Liver (tissue), 9 donors: ENCODE data around the gene PDE6D. TPM values are rescaled to one million over a fixed set of nuclear protein-coding genes. Genes with fewer than 3 reads are reported as not detected.

Source experiments
- DNase-seq: peaks from one replicate; pipeline ENCODE4 v3.0.0-alpha.2; 2017; ENCODE audit warnings: low spot score
- H3K27ac ChIP-seq, 2 donors: one replicate each; pipeline ENCODE4 v1.7.0; 2013; ENCODE audit warnings: inconsistent platforms in 2 of 2, low read length in 2 of 2, control low read depth in 1 of 2, low read depth in 1 of 2, mild to moderate bottlenecking in 1 of 2
- H3K27me3 ChIP-seq, 4 donors: one replicate each; pipeline versions ENCODE4 v1.6.1 to v1.7.0; 2013; ENCODE audit warnings: low read length in 3 of 4, inconsistent platforms in 1 of 4, mild to moderate bottlenecking in 1 of 4, moderate library complexity in 1 of 4; ENCODE audit not compliant: control insufficient read depth in 4 of 4, insufficient read depth in 4 of 4
- H3K36me3 ChIP-seq, 4 donors: one replicate each; pipeline versions ENCODE4 v1.6.1 to v1.7.0; 2013; ENCODE audit warnings: low read length in 3 of 4, mild to moderate bottlenecking in 3 of 4, low read depth in 1 of 4, moderate library complexity in 1 of 4; ENCODE audit not compliant: control insufficient read depth in 4 of 4, insufficient read depth in 3 of 4
- H3K4me1 ChIP-seq, 4 donors: one replicate each; pipeline versions ENCODE4 v1.6.1 to v1.7.0; 2013; ENCODE audit warnings: low read length in 3 of 4, mild to moderate bottlenecking in 3 of 4, moderate library complexity in 1 of 4; ENCODE audit not compliant: control insufficient read depth in 4 of 4, insufficient read depth in 4 of 4
- H3K4me3 ChIP-seq, 3 donors: one replicate each; pipeline versions ENCODE4 v1.6.1 to v1.7.0; 2013; ENCODE audit warnings: low read length in 3 of 3, control low read depth in 1 of 3, low read depth in 1 of 3, mild to moderate bottlenecking in 1 of 3
- H3K9ac ChIP-seq, 2 donors: one replicate each; pipeline ENCODE4 v1.7.0; 2013; ENCODE audit warnings: low read length in 2 of 2, mild to moderate bottlenecking in 2 of 2, moderate library complexity in 2 of 2, control low read depth in 1 of 2, low read depth in 1 of 2
- H3K9me3 ChIP-seq, 4 donors: one replicate each; pipeline versions ENCODE4 v1.6.1 to v1.7.0; 2013; ENCODE audit warnings: low read length in 3 of 4; ENCODE audit not compliant: control insufficient read depth in 4 of 4
- ATF3 ChIP-seq: IDR thresholded peaks from 2 replicates; pipeline ENCODE4 v1.6.1; 2016; ENCODE audit warnings: antibody characterized with exemption
- CTCF ChIP-seq: fragments of 150-350 bp; IDR thresholded peaks from 2 replicates; pipeline ENCODE4 v1.5.1; 2017; ENCODE audit warnings: improper control_type of control experiment, low read depth, low read length; ENCODE audit not compliant: missing input control
- EGR1 ChIP-seq, 2 donors: IDR thresholded peaks; 2 replicates each; pipeline ENCODE4 v1.6.1; 2016 to 2018; ENCODE audit warnings: antibody characterized with exemption in 2 of 2, low read depth in 2 of 2
- FOXA1 ChIP-seq: IDR thresholded peaks from 2 replicates; pipeline ENCODE4 v1.6.1; 2016; ENCODE audit warnings: antibody characterized with exemption
- FOXA2 ChIP-seq: IDR thresholded peaks from 2 replicates; pipeline ENCODE4 v1.6.1; 2016; ENCODE audit warnings: antibody characterized with exemption
- GABPA ChIP-seq, 2 donors: IDR thresholded peaks in 1 of 2; conservative IDR thresholded peaks in 1 of 2; 2 replicates each; pipeline ENCODE4 v1.6.1; 2016; ENCODE audit warnings: antibody characterized with exemption in 2 of 2, mild to moderate bottlenecking in 1 of 2, moderate library complexity in 1 of 2
- HNF4A ChIP-seq, 2 donors: conservative IDR thresholded peaks; 2 replicates each; pipeline ENCODE4 v1.6.1; 2016; ENCODE audit warnings: antibody characterized with exemption in 2 of 2, mild to moderate bottlenecking in 2 of 2
- HNF4G ChIP-seq: IDR thresholded peaks from 2 replicates; pipeline ENCODE4 v1.6.1; 2016; ENCODE audit warnings: antibody characterized with exemption
- JUND ChIP-seq, 2 donors: IDR thresholded peaks; 2 replicates each; pipeline ENCODE4 v1.6.1; 2016; ENCODE audit warnings: antibody characterized with exemption in 2 of 2
- NR2F2 ChIP-seq: IDR thresholded peaks from 2 replicates; pipeline ENCODE4 v1.6.1; 2016; ENCODE audit warnings: antibody characterized with exemption
- RAD21 ChIP-seq, 2 donors: IDR thresholded peaks; 2 replicates each; pipeline ENCODE4 v1.6.1; 2016; ENCODE audit warnings: antibody characterized with exemption in 2 of 2, mild to moderate bottlenecking in 2 of 2
- REST ChIP-seq: IDR thresholded peaks from 2 replicates; pipeline ENCODE4 v1.6.1; 2016; ENCODE audit warnings: antibody characterized with exemption, mild to moderate bottlenecking
- RXRA ChIP-seq, 2 donors: IDR thresholded peaks; 2 replicates each; pipeline ENCODE4 v1.6.1; 2017 to 2018; ENCODE audit warnings: antibody characterized with exemption in 2 of 2, mild to moderate bottlenecking in 1 of 2
- SP1 ChIP-seq: IDR thresholded peaks from 2 replicates; pipeline ENCODE4 v1.6.1; 2018; ENCODE audit warnings: antibody characterized with exemption, mild to moderate bottlenecking
- TAF1 ChIP-seq: conservative IDR thresholded peaks from 2 replicates; pipeline ENCODE4 v1.6.1; 2016; ENCODE audit warnings: antibody characterized with exemption, mild to moderate bottlenecking
- YY1 ChIP-seq: IDR thresholded peaks from 2 replicates; pipeline ENCODE4 v1.6.1; 2016; ENCODE audit warnings: antibody characterized with exemption, mild to moderate bottlenecking
- ZBTB33 ChIP-seq: IDR thresholded peaks from 2 replicates; pipeline ENCODE4 v1.6.1; 2016; ENCODE audit warnings: antibody characterized with exemption
- WGBS: extraction: QIAGEN DNeasy Blood & Tissue Kit; methylation state at CpG from one replicate; pipeline ENCODE4 v1.1.7; 2013; 5-methylcytosine and 5-hydroxymethylcytosine counted together
- polyA plus RNA-seq, 2 donors: library from polyadenylated mRNA; stranded (reverse) in 1 of 2; unstranded in 1 of 2; fragments of 200-250 nt in 1 of 2; fragments of >200 nt in 1 of 2; fragmentation: Nextera tagmentation in 1 of 2; extraction: Ambion mirVana in 1 of 2; gene quantifications; one replicate each; pipeline versions ENCODE4 v1.2.1 to v1.2.3, GENCODE V29; 2013 to 2015
- total RNA-seq, 2 donors: library from RNA; depleted of rRNA; stranded (reverse); fragments of >200 nt; gene quantifications; one replicate each; pipeline ENCODE4 v1.2.3, GENCODE V29; 2014
- donor health status: healthy.
- donor health status: healthy.
- donor health status: healthy.
- donor health status: healthy.
- donor health status: healthy.

Gene PDE6D
- total and polyA plus RNA-seq, 4 donors, result 6.6 to 8.5 (median 7.0) TPM

GRCh38 chr2:231692847-231693246, 88.2 kb downstream of the PDE6D start:
- Histone ChIP-seq H3K4me1 (peaks cover 0 to 5% (median 4%) of the 10 kb centered on the region in 4 donors), H3K4me3 (no peak overlapping the region), H3K27ac (no peak overlapping the region), H3K9ac (no peak overlapping the region), H3K9me3 (no peaks in the 10 kb centered on the region), H3K36me3 (no peaks in the 10 kb centered on the region), H3K27me3 (no peaks in the 10 kb centered on the region)
- WGBS, result 91% methylated on average over 13 of the region's 13 CpGs
- no peak for TF ChIP-seq REST
- no peak for TF ChIP-seq FOXA1
- TF ChIP-seq RXRA (IDR thresholded peaks at IDR 0.05), result no peak
- TF ChIP-seq HNF4A (conservative IDR thresholded peaks at IDR 0.05), result no peak
- no peak for DNase-seq

GRCh38 chr2:231691251-231691772, 89.8 kb downstream of the PDE6D start:
- no peak overlapping the region for H3K27ac ChIP-seq
- H3K27me3 ChIP-seq, result no peaks in the 10 kb centered on the region
- TF ChIP-seq JUND (IDR thresholded peaks at IDR 0.05), result no peak
- no peak for TF ChIP-seq HNF4G
- no peak for TF ChIP-seq ATF3
- TF ChIP-seq REST, result no peak
- no peak for TF ChIP-seq FOXA2
- no peak for TF ChIP-seq YY1
- TF ChIP-seq CTCF, result no peak
- TF ChIP-seq RAD21 (IDR thresholded peaks at IDR 0.05), result no peak
- no peak for TF ChIP-seq EGR1 (IDR thresholded peaks at IDR 0.05; ENCODE audit: low read depth in 2 of 2)
- no peak for TF ChIP-seq RXRA (IDR thresholded peaks at IDR 0.05)
- no peak for TF ChIP-seq NR2F2
- no peak for TF ChIP-seq SP1
- no peak for TF ChIP-seq HNF4A (conservative IDR thresholded peaks at IDR 0.05)
- no peak for TF ChIP-seq TAF1
- no peak for TF ChIP-seq GABPA (IDR thresholded peaks at IDR 0.05 in 1 of 2, conservative IDR thresholded peaks at IDR 0.05 in 1 of 2)
- no peak for TF ChIP-seq FOXA1
- no peak for TF ChIP-seq ZBTB33
- WGBS, result 60% methylated on average over 9 of the region's 9 CpGs
- H3K36me3 ChIP-seq, result no peaks in the 10 kb centered on the region
- H3K9ac ChIP-seq, result no peak overlapping the region
- H3K9me3 ChIP-seq, result no peaks in the 10 kb centered on the region
- peaks cover 0 to 4% (median 1%) of the 10 kb centered on the region in 4 donors for H3K4me1 ChIP-seq
- DNase-seq, result no peak
- H3K4me3 ChIP-seq, result no peak overlapping the region
